ENCODE results near the gene CBY2. TPM values are rescaled to one million over a fixed set of nuclear protein-coding genes. Genes with fewer than 3 reads are reported as not detected.
A peak's percentile ranks its signal among the peaks of the same experiment; 100 is the strongest.

The CBY2 gene
- total RNA-seq, 1 donor: not detected

- DNase-seq (ENCODE audit: low read depth): no peak
- no peak for TF ChIP-seq CTCF (IDR thresholded peaks at IDR 0.05; ENCODE audit: insufficient read depth, low read depth, low read length)
- H3K4me3 ChIP-seq (ENCODE audit: low read depth, low read length): no peak overlapping the region
These were observed 19.1 kb downstream of the CBY2 start for GRCh38 chr13:45721203-45721731.

GRCh38 chr13:45723798-45724197 lies 21.7 kb downstream of the CBY2 start:
- no peak for DNase-seq (ENCODE audit: low read depth)
- no peak for TF ChIP-seq CTCF (IDR thresholded peaks at IDR 0.05; ENCODE audit: insufficient read depth, low read depth, low read length)
- no peak overlapping the region for H3K4me3 ChIP-seq (ENCODE audit: low read depth, low read length)

- no peak for DNase-seq (ENCODE audit: low read depth)
- TF ChIP-seq CTCF (IDR thresholded peaks at IDR 0.05; ENCODE audit: insufficient read depth, low read depth, low read length): no peak
- H3K4me3 ChIP-seq (ENCODE audit: low read depth, low read length): no peak overlapping the region
These were observed 26.6 kb downstream of the CBY2 start for GRCh38 chr13:45728759-45729158.

GRCh38 chr13:45731455-45731854 lies 29.3 kb downstream of the CBY2 start:
- H3K4me3 ChIP-seq (ENCODE audit: low read depth, low read length): no peak overlapping the region
- no peak for TF ChIP-seq CTCF (IDR thresholded peaks at IDR 0.05; ENCODE audit: insufficient read depth, low read depth, low read length)
- DNase-seq (ENCODE audit: low read depth): no peak

GRCh38 chr13:45732916-45733315 lies 30.8 kb downstream of the CBY2 start:
- no peak for TF ChIP-seq CTCF (IDR thresholded peaks at IDR 0.05; ENCODE audit: insufficient read depth, low read depth, low read length)
- DNase-seq (ENCODE audit: low read depth): no peak
- H3K4me3 ChIP-seq (ENCODE audit: low read depth, low read length): no peak overlapping the region

- TF ChIP-seq CTCF (IDR thresholded peaks at IDR 0.05; ENCODE audit: insufficient read depth, low read depth, low read length): no peak
- no peak for DNase-seq (ENCODE audit: low read depth)
- no peak overlapping the region for H3K4me3 ChIP-seq (ENCODE audit: low read depth, low read length)
These were observed 31.2 kb downstream of the CBY2 start for GRCh38 chr13:45733361-45733760.

GRCh38 chr13:45737571-45738017 lies 35.5 kb downstream of the CBY2 start:
- H3K4me3 ChIP-seq (ENCODE audit: low read depth, low read length): no peak overlapping the region
- TF ChIP-seq CTCF (IDR thresholded peaks at IDR 0.05; ENCODE audit: insufficient read depth, low read depth, low read length): peak; percentile 24
- no peak for DNase-seq (ENCODE audit: low read depth)

Data from fibroblast of villous mesenchyme (primary cell).